ENCODE measurements around the gene CDK3.

DNA sequence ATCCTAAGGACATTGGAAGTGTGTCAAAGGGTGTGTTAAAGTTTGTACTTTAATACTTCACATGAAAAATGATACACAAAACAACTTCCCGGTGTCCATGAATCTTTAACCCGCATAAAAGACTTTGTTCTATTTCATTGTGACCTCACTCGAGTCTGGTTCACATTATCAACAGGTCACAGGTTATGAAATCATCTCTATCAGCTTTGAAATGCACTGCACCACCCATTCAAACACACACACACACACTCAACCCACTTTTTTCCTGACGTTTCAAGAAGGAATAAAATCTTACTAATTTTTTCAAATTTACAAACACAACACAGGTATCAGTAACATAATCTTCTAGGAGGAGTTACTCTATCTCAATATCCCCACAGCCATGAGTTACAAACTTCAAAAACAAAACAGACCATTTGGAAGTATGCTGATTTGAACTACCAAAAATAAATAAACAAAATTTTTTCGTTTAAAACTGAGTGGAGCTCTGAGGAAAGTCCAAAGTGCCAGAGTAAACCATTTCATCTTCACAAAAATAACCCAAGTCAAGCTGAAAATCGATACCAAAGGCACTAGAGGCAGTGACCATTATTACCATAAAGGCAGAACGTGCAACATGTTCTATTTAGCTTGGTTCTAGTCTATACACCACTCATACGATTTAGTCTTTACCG, 24.3 kb upstream of the CDK3 start:
- TF ChIP-seq EZH2 (IDR thresholded peaks at IDR 0.05) (no peak), POLR2AphosphoS5 (IDR thresholded peaks at IDR 0.05; ENCODE audit: borderline replicate concordance, low read depth, low read length) (no peak), FOXP2 (optimal IDR thresholded peaks at IDR 0.05; ENCODE audit: control extremely low read depth, extremely low read length, insufficient read depth) (no peak)

Measured in SK-N-MC (cell line).